ENCODE measurements around the gene RUNX2. TPM values are rescaled to one million over a fixed set of nuclear protein-coding genes. Genes with fewer than 3 reads are reported as not detected.

The RUNX2 gene
- total and polyA plus RNA-seq, 10 of the 15 experiments (the other 5 are each of a cell fraction or from before 2014, with no cell fraction given), result 0.01 to 0.77 (median 0.15) TPM; not detected in 3

DNA sequence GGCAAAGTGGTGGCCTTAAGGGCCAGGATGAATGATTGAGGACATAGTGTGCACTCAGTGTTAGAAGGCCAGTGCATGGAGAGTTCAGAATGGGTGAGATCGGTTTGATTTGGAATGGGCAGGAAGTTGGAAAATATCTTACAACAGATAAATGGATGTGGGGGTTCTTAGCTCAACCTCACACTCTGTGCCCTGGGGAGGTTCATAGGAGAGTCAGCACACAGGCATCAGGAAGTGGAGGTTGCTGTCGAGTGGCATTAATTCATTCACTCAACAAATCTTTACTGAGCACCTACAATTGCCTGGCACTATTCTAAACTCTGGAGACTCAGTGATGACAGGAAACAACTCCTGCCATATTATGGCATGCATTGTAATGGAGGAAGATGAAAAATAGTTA, 363.3 kb downstream of the RUNX2 start:
- CTCF ChIA-PET, result no interaction called here

More for the DNA sequence above, 363.3 kb downstream of the RUNX2 start:
- DNase-seq (ENCODE audit: low read depth, low spot score) (no peak), FAIRE-seq (no peak), ATAC-seq (no peak)
- H3K27me3 ChIP-seq (replicated peaks in 1 of 2; ENCODE audit: control insufficient read depth in 2 of 2, insufficient read depth in 2 of 2, low read length in 1 of 2), result no peaks in the 10 kb centered on the region; a peak in 2 of 4 replicates
- no peak for TF ChIP-seq ELK1 (IDR thresholded peaks at IDR 0.05; ENCODE audit: low read depth, low read length)
- no peak for TF ChIP-seq ZNF274 (IDR thresholded peaks at IDR 0.05; ENCODE audit: insufficient read depth, insufficient read length)
- TF ChIP-seq MTA3 (IDR thresholded peaks at IDR 0.05; ENCODE audit: borderline replicate concordance, low read length), result no peak
- TF ChIP-seq ZBTB40 (IDR thresholded peaks at IDR 0.05; ENCODE audit: borderline replicate concordance), result no peak
- no peak for TF ChIP-seq HDAC6 (IDR thresholded peaks at IDR 0.05; ENCODE audit: unreplicated experiment)
- TF ChIP-seq HSF1 (IDR thresholded peaks at IDR 0.05; ENCODE audit: low read depth, low read length), result no peak
- no peak for TF ChIP-seq CREB1 (IDR thresholded peaks at IDR 0.05; ENCODE audit: low read depth)
- no peak for TF ChIP-seq GATAD2B (conservative IDR thresholded peaks at IDR 0.05; ENCODE audit: low read depth)
- no peaks in the 10 kb centered on the region for H4K20me1 ChIP-seq (ENCODE audit: control insufficient read depth, insufficient read depth)
- H3K9ac ChIP-seq (ENCODE audit: control insufficient read depth, insufficient read depth, low read length), result no peak overlapping the region
- in situ Hi-C loops (cut with MboI) (no loop called here), intact Hi-C loops (cut with micrococcal nuclease; ENCODE audit: unreplicated experiment) (no loop called here)
- no peak overlapping the region for H3K27ac ChIP-seq (ENCODE audit: control insufficient read depth, insufficient read depth)
- BruUV-seq (replicated peaks), result no TSS peak
- H3K79me2 ChIP-seq (ENCODE audit: control insufficient read depth, insufficient read depth, low read length), result no peaks in the 10 kb centered on the region
- ChIA-PET POLR2A (no interaction called here), RAD21 (ENCODE audit: unreplicated experiment) (no interaction called here), SMC1A (ENCODE audit: uncharacterized antibody, unreplicated experiment) (interaction anchor here (2.2 kb wide), 1 partner anchor 12 kb away, joined by 6 read pairs; no protein-coding TSS in a partner anchor)
- WGBS (ENCODE audit: insufficient coverage, insufficient replicate concordance, low lambda C conversion rate, missing lambda C conversion rate), result 17% methylated on average over 2 of the region's 2 CpGs
- H3K9me3 ChIP-seq (replicated peaks; ENCODE audit: control insufficient read depth, insufficient read depth, low read length), result no peaks in the 10 kb centered on the region; the same call in 2 of the 3 replicates
- no peak overlapping the region for H3K4me2 ChIP-seq (ENCODE audit: control insufficient read depth, insufficient read depth)
- peaks cover 14% of the 10 kb centered on the region for H3K4me1 ChIP-seq (ENCODE audit: control insufficient read depth, insufficient read depth, low read length)
- no peak overlapping the region for H2AFZ ChIP-seq (ENCODE audit: control insufficient read depth, low read depth, low read length)
- no peaks in the 10 kb centered on the region for H3K36me3 ChIP-seq (ENCODE audit: control insufficient read depth in 2 of 2, insufficient read depth in 2 of 2, low read length in 1 of 2)
- H3K4me3 ChIP-seq, result no peak overlapping the region
